GM19397 (cell line): ENCODE measurements around the gene ERCC6.

Experiments
- ATAC-seq: cut with Tn5 transposase; IDR thresholded peaks from one replicate; pipeline ENCODE4 v1.9.1; 2021; ENCODE audit warnings: mild to moderate bottlenecking, moderate library complexity; ENCODE audit not compliant: unreplicated experiment

ERCC6 gene

GRCh38 chr10:49512121-49512809 lies 26.7 kb downstream of the ERCC6 start:
- ATAC-seq: no peak

- ATAC-seq: no peak
Measured at GRCh38 chr10:49509771-49510303, 29.1 kb downstream of the ERCC6 start.

GRCh38 chr10:49508654-49509053 lies 30.3 kb downstream of the ERCC6 start:
- no peak for ATAC-seq

DNA sequence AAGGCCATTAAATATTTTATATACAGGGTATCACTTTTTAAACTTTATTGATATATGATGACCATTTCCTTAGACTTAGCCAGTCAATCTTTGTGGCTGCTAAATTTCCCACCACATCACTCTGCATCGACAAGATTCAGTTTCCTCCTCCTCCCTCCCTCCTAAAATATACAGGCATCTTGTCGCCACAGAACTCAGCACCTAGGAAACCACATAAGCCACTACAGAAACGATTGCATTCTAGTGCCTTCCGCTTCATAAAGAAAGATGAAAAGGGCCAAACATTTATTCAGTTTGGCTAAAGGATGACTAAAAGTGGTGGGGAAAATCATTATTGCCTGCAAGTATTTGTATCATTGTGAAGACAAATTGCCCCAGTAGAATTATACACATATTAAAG lies 30.7 kb downstream of the ERCC6 start:
- ATAC-seq: no peak

DNA sequence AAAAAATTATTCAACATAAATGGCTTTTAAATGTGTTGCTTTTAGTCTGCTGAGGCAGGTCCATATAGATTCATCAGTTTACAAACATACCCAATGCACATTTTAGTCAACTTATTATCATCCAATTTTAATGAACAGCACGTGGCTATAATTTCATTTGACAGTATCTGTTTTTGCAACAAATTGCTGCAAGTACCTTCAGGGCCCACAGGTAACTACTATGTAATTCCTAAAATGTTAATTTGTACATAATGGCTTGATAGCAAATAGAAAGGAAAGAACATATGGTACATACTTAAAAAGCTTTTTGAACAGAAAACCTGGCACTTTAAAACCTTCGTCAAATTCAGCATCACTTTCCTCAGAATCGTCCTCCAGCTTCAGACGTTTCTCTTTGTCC lies 33.3 kb downstream of the ERCC6 start:
- ATAC-seq: no peak

GRCh38 chr10:49505076-49505475 lies 33.8 kb downstream of the ERCC6 start:
- ATAC-seq: no peak

DNA sequence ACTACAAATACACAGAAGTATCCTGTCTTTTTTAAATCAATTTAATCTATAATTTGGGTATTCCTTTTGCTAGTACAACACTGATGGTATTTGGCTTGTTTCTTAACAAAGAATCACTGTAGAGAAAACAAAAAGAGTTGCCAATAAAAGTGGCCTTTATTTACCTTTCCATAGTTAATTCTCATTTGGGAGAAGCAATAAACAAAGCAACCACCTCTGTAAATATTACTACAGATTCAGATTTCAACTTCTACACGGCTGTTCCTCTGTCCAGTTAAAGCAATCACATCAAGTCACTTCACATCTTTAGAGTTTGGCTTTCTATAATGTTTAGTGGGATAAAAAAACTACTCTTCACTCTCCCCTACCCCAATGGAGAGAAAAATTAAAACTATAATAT lies 34.4 kb downstream of the ERCC6 start:
- no peak for ATAC-seq

DNA sequence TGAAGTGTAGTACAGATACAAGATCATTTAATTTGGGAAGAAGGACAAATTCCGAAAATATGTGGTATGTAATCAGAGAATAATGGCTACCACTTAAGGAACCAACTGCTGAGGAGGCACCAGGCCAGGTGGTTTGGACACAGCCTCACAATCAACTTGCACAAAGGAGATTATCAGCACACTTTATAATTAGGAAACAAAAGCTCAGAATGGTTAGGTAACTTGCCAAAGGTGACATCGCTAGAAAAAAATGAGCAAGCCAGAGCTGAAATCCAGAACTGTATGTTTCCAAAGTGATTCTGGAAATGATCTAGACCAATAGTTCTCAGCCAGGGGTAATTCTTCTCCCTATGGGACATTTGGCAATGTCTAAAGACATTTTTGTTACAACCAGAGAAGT lies 36.6 kb downstream of the ERCC6 start:
- no peak for ATAC-seq

- no peak for ATAC-seq
Measured at GRCh38 chr10:49500412-49500811, 38.5 kb downstream of the ERCC6 start.

DNA sequence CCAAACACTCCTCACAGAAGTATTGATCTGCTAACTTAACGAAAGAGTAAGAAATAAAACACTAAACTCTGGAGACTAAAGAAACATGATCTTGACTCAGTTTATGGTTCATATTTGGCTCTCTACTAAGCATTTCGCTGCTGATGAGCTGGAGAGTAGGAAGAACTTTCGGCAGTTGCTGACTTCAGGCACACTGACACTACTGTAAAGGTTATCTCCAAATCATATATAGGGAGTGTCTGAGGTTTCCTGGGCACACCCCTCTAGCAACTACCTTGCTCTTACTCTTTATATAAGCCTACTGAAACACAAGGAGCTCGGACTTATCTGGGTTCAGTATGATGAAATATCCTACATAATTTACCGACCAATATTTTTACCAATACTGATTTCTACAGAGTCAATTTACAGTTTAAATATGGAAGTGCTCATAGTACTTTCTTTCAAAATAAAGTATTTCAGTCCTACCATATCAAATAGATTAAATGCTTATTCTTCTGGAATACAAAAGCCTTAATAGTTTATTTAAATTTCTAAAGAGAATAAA lies 39.5 kb downstream of the ERCC6 start:
- no peak for ATAC-seq

DNA sequence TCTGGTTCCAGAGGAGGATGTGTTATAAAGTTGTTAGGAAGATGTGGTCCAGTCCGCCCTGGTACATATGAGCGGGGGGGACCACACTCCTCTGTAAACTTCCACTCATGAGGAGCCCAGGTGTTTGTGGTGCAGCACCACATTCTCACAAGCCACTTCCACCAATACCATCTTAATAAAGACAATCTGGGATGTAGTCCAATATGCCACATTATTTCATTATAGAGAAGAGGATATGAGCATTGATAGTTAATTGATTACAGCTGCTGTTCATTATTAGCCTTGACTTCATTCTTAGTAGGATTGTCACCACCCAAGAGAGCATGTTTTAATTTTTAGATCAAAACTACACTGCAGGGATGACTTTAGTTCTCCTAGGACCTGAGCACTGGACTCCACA lies 40.5 kb downstream of the ERCC6 start:
- no peak for ATAC-seq

- ATAC-seq: no peak
Measured at GRCh38 chr10:49497358-49497757, 41.6 kb downstream of the ERCC6 start.

GRCh38 chr10:49488056-49488717 lies 50.7 kb downstream of the ERCC6 start:
- no peak for ATAC-seq

- no peak for ATAC-seq
Measured at GRCh38 chr10:49486738-49487137, 52.2 kb downstream of the ERCC6 start.

DNA sequence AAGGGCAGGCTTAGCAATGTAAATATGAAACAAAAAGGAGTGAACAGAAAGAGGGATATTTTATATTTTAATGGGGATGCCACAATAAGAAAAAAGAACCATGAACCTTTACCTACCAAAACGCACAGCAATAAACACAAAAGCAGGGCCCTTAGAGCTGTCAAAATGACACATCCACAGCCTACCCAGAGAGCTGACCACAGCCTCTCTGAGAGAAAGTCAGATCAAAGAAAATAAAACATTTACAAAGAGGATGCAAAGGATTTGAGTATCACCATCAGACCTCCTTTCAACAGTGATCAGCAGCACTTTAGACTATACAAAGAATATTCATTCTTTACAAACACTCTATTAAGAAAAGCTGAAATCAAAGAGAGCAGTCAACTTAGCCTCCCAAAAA lies 52.9 kb downstream of the ERCC6 start:
- ATAC-seq: no peak

DNA sequence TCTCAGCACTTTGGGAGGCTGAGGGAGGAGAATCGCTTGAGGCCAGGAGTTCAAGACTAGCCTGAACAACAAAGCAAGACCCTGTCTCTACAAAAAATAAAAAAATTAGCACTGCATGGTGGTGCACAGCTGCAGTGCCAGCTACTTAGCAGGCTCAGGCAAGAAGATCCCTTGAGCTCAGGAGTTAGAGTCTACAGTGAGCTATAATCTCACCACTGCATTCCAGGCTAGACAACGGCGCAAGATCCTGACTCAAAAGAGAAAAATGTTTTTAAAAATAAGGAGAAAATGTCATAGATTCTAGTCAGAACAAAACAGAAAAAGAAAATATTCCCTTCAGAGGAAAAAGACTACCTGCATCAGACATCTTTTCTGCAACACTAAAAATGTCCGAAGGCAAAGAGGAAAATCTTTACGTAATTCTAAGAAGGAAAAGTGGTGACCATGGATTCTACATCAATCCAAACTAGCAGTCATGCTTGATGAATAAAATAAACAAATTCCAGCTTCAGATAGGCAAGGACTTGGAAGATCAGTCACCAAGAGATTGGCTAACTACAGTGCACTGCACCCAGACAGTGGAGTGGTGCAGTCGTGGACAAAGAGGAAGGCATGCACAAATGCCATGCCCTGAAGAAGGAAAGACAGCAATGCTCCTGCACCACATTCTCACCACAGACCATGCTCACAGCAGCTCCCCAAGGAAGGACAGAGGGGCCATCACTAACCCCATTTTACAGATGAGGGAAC lies 54.3 kb downstream of the ERCC6 start:
- no peak for ATAC-seq

GRCh38 chr10:49478819-49479218 lies 60.1 kb downstream of the ERCC6 start:
- no peak for ATAC-seq

DNA sequence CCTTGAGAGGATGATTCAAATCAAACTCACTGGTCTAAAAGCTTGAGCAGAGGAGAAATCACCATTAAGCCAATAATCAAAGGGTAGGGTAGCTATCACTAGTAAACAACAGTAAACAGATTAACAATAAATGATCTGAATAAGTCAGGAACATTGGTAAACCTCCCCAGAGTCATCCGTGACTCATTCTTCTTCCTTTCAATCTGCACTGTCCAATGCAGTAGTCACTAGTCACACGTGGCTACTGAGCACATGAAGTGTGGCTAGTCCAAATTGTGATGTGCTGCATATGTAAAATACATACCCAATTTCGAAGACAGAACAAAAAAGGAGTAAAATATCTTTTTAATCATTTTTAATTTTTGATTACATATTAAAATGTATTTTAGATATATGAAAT lies 64.0 kb downstream of the ERCC6 start:
- ATAC-seq: no peak

DNA sequence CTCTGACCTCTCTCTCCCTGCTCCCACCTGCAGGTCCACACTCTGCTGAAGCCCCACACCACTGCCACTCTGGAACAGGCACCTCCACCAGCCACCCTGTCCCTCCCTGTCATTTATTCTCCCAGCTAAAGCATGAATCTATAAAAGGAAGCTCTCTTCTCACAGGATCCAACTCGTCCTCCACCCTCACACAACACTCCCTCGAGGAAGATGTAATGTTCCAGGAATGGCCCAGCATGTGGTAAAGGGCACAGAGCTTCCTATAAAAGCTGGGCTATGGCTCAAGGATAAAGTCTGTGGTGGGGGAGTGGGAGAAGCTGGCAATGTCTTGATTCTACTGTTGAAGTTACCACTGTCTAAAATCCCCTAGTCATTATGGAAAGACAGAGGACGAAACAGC lies 67.4 kb downstream of the ERCC6 start:
- no peak for ATAC-seq

DNA sequence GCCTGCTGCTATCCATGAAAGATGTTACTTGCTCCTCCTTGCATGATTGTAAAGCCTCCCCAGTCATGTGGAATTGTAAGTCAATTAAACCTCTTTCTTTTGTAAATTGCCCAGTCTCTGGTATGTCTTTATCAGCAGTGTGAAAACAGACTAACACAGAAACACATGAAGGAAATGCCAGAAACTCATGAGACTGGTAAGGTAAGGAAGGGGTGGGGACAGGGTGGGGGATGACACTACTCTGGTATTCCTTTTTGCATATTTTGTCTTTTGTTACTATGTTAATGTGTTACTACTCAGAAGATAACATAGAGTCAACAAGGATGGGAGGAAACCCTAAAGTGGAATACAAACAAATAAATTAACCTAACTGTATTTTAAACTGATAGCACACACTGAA lies 73.2 kb downstream of the ERCC6 start:
- no peak for ATAC-seq
